HEK293T (cell line): ENCODE measurements around the gene RFC2.

Experiments
- CTCF ChIA-PET: fragments of 350-600 bp; formaldehyde crosslinking; extraction: SDS; loops from one replicate; lab custom pipeline; 2021; ENCODE audit warnings: antibody characterized with exemption, inconsistent platforms; lab: Yijun Ruan, JAX
- POLR2A ChIA-PET: fragments of 350-600 bp; formaldehyde crosslinking; extraction: SDS; loops from one replicate; lab custom pipeline; 2020; ENCODE audit warnings: antibody characterized with exemption, inconsistent platforms; lab: Yijun Ruan, JAX
- DNase-seq: peaks from one replicate; pipeline ENCODE4 v3.0.0; 2012; ENCODE audit warnings: mixed read lengths; ENCODE audit errors: extremely low spot score
- ARNT ChIP-seq: fragments of 450-650 bp; IDR thresholded peaks from 2 replicates; pipeline ENCODE4 v1.6.1; 2017; ENCODE audit warnings: mild to moderate bottlenecking
- BHLHE40 ChIP-seq: fragments of 450-650 bp; IDR thresholded peaks from 2 replicates; pipeline ENCODE4 v1.6.1; 2016; ENCODE audit warnings: mild to moderate bottlenecking, moderate library complexity, borderline replicate concordance
- CTBP1 ChIP-seq: fragments of 450-650 bp; IDR thresholded peaks from 2 replicates; pipeline ENCODE4 v1.6.1; 2016; ENCODE audit warnings: borderline replicate concordance
- ELF4 ChIP-seq: fragments of 450-650 bp; IDR thresholded peaks from 2 replicates; pipeline ENCODE4 v1.6.1; 2017; ENCODE audit warnings: antibody characterized with exemption
- FOXA1 ChIP-seq: fragments of 450-650 bp; IDR thresholded peaks from 2 replicates; pipeline ENCODE4 v1.6.1; 2016; ENCODE audit warnings: mild to moderate bottlenecking
- FOXK2 ChIP-seq: fragments of 450-650 bp; IDR thresholded peaks from 2 replicates; pipeline ENCODE4 v1.6.1; 2016; ENCODE audit warnings: mild to moderate bottlenecking
- FOXM1 ChIP-seq: fragments of 450-650 bp; IDR thresholded peaks from 2 replicates; pipeline ENCODE4 v1.6.1; 2017; ENCODE audit warnings: mild to moderate bottlenecking, borderline replicate concordance
- HDGF ChIP-seq: fragments of 450-650 bp; IDR thresholded peaks from 2 replicates; pipeline ENCODE4 v1.6.1; 2017; ENCODE audit warnings: antibody characterized with exemption, borderline replicate concordance
- L3MBTL2 ChIP-seq: fragments of 450-650 bp; conservative IDR thresholded peaks from 2 replicates; pipeline ENCODE4 v1.6.1; 2016; ENCODE audit warnings: mild to moderate bottlenecking
- LEF1 ChIP-seq: fragments of 450-650 bp; IDR thresholded peaks from 2 replicates; pipeline ENCODE4 v1.6.1; 2017; ENCODE audit warnings: mild to moderate bottlenecking, borderline replicate concordance
- NFRKB ChIP-seq: fragments of 450-650 bp; IDR thresholded peaks from 2 replicates; pipeline ENCODE4 v1.6.1; 2016; ENCODE audit warnings: mild to moderate bottlenecking, moderate library complexity
- PKNOX1 ChIP-seq: fragments of 450-650 bp; IDR thresholded peaks from 2 replicates; pipeline ENCODE4 v1.6.1; 2016
- SP1 ChIP-seq: fragments of 450-650 bp; IDR thresholded peaks from 2 replicates; pipeline ENCODE4 v1.6.1; 2017
- SUZ12 ChIP-seq: fragments of 450-650 bp; IDR thresholded peaks from 2 replicates; pipeline ENCODE4 v1.6.1; 2016; ENCODE audit warnings: mild to moderate bottlenecking
- TARDBP ChIP-seq: fragments of 450-650 bp; IDR thresholded peaks from 2 replicates; pipeline ENCODE4 v1.6.1; 2016
- ZNF384 ChIP-seq: fragments of 450-650 bp; IDR thresholded peaks from 2 replicates; pipeline ENCODE4 v1.6.1; 2016

RFC2 gene

GRCh38 chr7:74242122-74242443 is 12.1 kb downstream of the RFC2 start:
- ChIA-PET CTCF (interaction anchor here (1.2 kb wide), 1 partner anchor 11 kb away, joined by 3 read pairs; no protein-coding TSS in a partner anchor), POLR2A (no interaction called here)
- DNase-seq, result no peak
- TF ChIP-seq ELF4 (no peak), PKNOX1 (no peak), FOXA1 (no peak), ZNF384 (no peak), NFRKB (no peak), FOXM1 (no peak), SUZ12 (no peak), SP1 (no peak), TARDBP (no peak), CTBP1 (no peak), LEF1 (no peak), L3MBTL2 (no peak), ARNT (no peak), HDGF (no peak), BHLHE40 (no peak), FOXK2 (no peak)

- TF ChIP-seq FOXA1, result no peak
- ChIA-PET CTCF (no interaction called here), POLR2A (no interaction called here)
- DNase-seq, result no peak
These were observed 13.7 kb downstream of the RFC2 start for GRCh38 chr7:74240482-74240881.

- POLR2A ChIA-PET, result no interaction called here
- CTCF ChIA-PET, result no interaction called here
- DNase-seq, result no peak
- TF ChIP-seq PKNOX1 (no peak), ARNT (no peak), CTBP1 (no peak), FOXA1 (no peak), ZNF384 (no peak), SUZ12 (no peak), HDGF (no peak), FOXM1 (no peak), TARDBP (no peak), NFRKB (no peak), SP1 (no peak), LEF1 (no peak), L3MBTL2 (no peak), ELF4 (no peak), BHLHE40 (no peak), FOXK2 (no peak)
These were observed 17.9 kb downstream of the RFC2 start for GRCh38 chr7:74236284-74236683.

- TF ChIP-seq BHLHE40, result no peak
- TF ChIP-seq FOXM1, result no peak
- TF ChIP-seq FOXA1, result no peak
- no peak for TF ChIP-seq SUZ12
- TF ChIP-seq NFRKB, result no peak
- no peak for TF ChIP-seq ARNT
- TF ChIP-seq SP1, result no peak
- no peak for TF ChIP-seq ELF4
- no peak for TF ChIP-seq HDGF
- TF ChIP-seq ZNF384, result no peak
- no peak for TF ChIP-seq L3MBTL2
- no peak for TF ChIP-seq FOXK2
- CTCF ChIA-PET, result no interaction called here
- POLR2A ChIA-PET, result no interaction called here
- no peak for DNase-seq
These were observed 18.5 kb downstream of the RFC2 start for GRCh38 chr7:74235518-74236268.

- CTCF ChIA-PET, result no interaction called here
- no peak for DNase-seq
These were observed 20.4 kb downstream of the RFC2 start for GRCh38 chr7:74233655-74234285.

GRCh38 chr7:74231232-74231590 is 23.0 kb downstream of the RFC2 start:
- ChIA-PET CTCF (interaction anchor here (0.5 to 1.0 kb wide), 2 partner anchors 27 to 170 kb away, joined by 3 read pairs; no protein-coding TSS in a partner anchor), POLR2A (no interaction called here)
- DNase-seq, result no peak
- TF ChIP-seq ARNT (no peak), SP1 (no peak), CTBP1 (no peak), HDGF (no peak), LEF1 (no peak), FOXK2 (no peak), NFRKB (no peak), FOXM1 (no peak), TARDBP (no peak), BHLHE40 (no peak), ZNF384 (no peak), PKNOX1 (no peak), L3MBTL2 (no peak), FOXA1 (no peak), ELF4 (no peak), SUZ12 (no peak)

More at GRCh38 chr7:74233655-74234285, 20.4 kb downstream of the RFC2 start:
- TF ChIP-seq TARDBP (no peak), SP1 (no peak), PKNOX1 (no peak), L3MBTL2 (no peak), NFRKB (no peak), HDGF (no peak), SUZ12 (no peak), FOXK2 (no peak)
- POLR2A ChIA-PET, result no interaction called here
